Pancreas (tissue), 10 donors: ENCODE measurements around the gene METTL1. TPM values are rescaled to one million over a fixed set of nuclear protein-coding genes. Genes with fewer than 3 reads are reported as not detected.

Experiments
- ATAC-seq, 4 donors: fragments of 200-7000 bp; cut with Tn5 transposase; one replicate each; pipeline versions ENCODE4 v1.8.0 to v1.9.1; 2020; ENCODE audit warnings: mild to moderate bottlenecking in 4 of 4, moderate library complexity in 4 of 4
- DNase-seq, 6 donors: peaks; one replicate each; pipeline ENCODE4 v3.0.0-alpha.2; 2020
- FAIRE-seq: peaks from 2 replicates; lab custom pipeline; 2012; peaks lifted over from hg19 to GRCh38; lab: Jason Lieb, UNC
- H3K27ac ChIP-seq, 4 donors: fragments of 200-600 bp; sonication (generic); 1 replicate in 3 of 4; 2 replicates in 1 of 4; pipeline versions ENCODE4 v1.5.0 to v1.8.0; 2020
- H3K27me3 ChIP-seq, 4 donors: fragments of 200-600 bp; one replicate each; pipeline ENCODE4 v1.8.0; 2021
- H3K36me3 ChIP-seq, 3 donors: fragments of 200-600 bp; sonication (generic) in 1 of 3; one replicate each; pipeline versions ENCODE4 v1.5.0 to v1.8.0; 2020 to 2021
- H3K4me1 ChIP-seq, 3 donors: fragments of 200-600 bp; one replicate each; pipeline ENCODE4 v1.8.0; 2021
- H3K4me3 ChIP-seq, 4 donors: fragments of 200-600 bp; sonication (generic) in 2 of 4; one replicate each; pipeline versions ENCODE4 v1.5.0 to v1.8.0; 2020 to 2021
- H3K9me3 ChIP-seq, 4 donors: fragments of 200-600 bp; one replicate each; pipeline ENCODE4 v1.8.0; 2021
- WGBS, 2 donors: extraction: QIAGEN DNeasy Blood & Tissue Kit; methylation state at CpG; one replicate each; pipeline ENCODE4 v1.1.7; 2013; 5-methylcytosine and 5-hydroxymethylcytosine counted together
- intact Hi-C, 3 donors: fragments of 100-400 bp; cut with DNase I; formaldehyde crosslinking; loops; one replicate each; pipeline versions ENCODE4 v1.11.1 to v1.14.2; 2022
- polyA plus RNA-seq, 2 donors: library from polyadenylated mRNA; stranded (reverse); fragments of 200-250 nt; gene quantifications; one replicate each; pipeline ENCODE4 v1.2.3, GENCODE V29; 2013
- total RNA-seq, 6 donors: library from RNA; stranded (reverse); fragmentation: NEBNext Ultra II Directional in 4 of 6; extraction: Animal tissue kit (Norgen Biotek cat#: 25700) in 4 of 6; gene quantifications; one replicate each; pipeline versions ENCODE4 v1.2.1 to v1.2.4, GENCODE V29; 2021 to 2023
- TF ChIP-seq, protein P1 (sequence below), 4 donors: fragments of 200-600 bp; sonication (generic) in 3 of 4; IDR thresholded peaks; one replicate each; pipeline versions ENCODE4 v1.5.0 to v1.8.0; 2021; ENCODE audit warnings: antibody characterized with exemption in 4 of 4
- donor health status: healthy with polysubstance abuse.
- donor health status: DM: no; HTN: no; CAD: no; lungs with moderate emphysema.
- donor health status: DM: no; HTN: no; CAD: no.
- donor health status: control.
- donor health status: control.
- donor health status: Bipolar disorder and iron deficiency.
- donor health status: DM: yes; HTN: yes; CAD: no.
- donor health status: DM: no; HTN: no; CAD: no.
- donor health status: DM: no; HTN: no; CAD: no.
- donor health status: DM: yes; HTN: yes; CAD: no.

METTL1 gene
- total and polyA plus RNA-seq, 8 donors: 11.5 to 55.9 (median 23.0) TPM

DNA sequence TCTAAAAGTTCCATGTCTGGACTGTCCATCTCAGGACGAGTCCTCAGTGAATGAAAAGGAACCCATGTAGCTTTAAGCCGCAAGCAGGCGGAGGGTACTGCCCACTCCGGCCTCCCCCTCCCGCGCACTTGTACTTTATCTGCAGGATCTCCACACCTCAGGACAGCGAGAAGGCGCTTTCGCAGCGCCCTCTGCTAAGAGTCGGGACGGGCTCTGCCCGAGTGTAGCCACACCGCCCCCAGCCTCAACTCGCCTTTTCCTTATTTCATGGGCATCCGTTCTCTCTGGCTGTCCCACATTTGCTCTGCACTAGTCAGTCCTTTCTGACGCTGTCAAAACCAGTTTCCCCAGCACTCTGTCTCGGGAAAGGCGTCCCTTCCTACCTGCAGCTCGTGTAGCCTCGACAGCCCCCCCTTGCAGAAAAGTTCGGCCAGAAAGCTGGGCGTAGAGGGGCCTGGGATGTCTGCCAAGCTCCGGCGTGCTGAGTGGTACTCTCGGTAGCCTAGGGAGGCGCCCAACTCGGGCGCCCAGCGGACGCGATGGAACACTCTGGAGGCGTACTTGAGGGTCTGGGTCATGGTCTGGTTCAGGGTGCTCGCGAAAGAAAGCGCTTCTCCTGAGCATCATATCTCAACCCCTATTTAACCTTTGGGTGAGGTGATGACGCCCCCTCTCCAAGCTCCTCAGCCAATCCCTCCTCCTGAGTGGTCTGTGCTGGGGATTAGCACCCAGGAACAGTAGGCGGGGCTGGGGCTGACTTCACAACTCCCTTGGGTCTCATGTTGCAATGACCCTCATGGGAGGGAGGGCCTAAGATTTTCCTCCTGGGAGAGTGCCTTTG, 5.2 kb downstream of the METTL1 start, which contains the start of gene CYP27B1:
Gene CYP27B1, minus strand, starts transcription at position 615 of the 841 bp plus-strand sequence. Its CDS starts 37 bp downstream, at position 578.
- WGBS, 2 donors: 4% methylated on average over 38 of the region's 38 CpGs
- no peak for FAIRE-seq
- peak in 3 of 6 donors; percentile 23 to 58 (median 48) for DNase-seq
- Histone ChIP-seq H3K36me3 (no peaks in the 10 kb centered on the region), H3K4me3 (peak within 1 kb of the TSS; percentile 23 to 56 (median 38)), H3K4me1 (peaks cover 8 to 14% (median 13%) of the 10 kb centered on the region in 3 donors), H3K27ac (no peak within 1 kb of the TSS), H3K27me3 (no peaks in the 10 kb centered on the region), H3K9me3 (no peaks in the 10 kb centered on the region)
- TF ChIP-seq, protein P1, sequence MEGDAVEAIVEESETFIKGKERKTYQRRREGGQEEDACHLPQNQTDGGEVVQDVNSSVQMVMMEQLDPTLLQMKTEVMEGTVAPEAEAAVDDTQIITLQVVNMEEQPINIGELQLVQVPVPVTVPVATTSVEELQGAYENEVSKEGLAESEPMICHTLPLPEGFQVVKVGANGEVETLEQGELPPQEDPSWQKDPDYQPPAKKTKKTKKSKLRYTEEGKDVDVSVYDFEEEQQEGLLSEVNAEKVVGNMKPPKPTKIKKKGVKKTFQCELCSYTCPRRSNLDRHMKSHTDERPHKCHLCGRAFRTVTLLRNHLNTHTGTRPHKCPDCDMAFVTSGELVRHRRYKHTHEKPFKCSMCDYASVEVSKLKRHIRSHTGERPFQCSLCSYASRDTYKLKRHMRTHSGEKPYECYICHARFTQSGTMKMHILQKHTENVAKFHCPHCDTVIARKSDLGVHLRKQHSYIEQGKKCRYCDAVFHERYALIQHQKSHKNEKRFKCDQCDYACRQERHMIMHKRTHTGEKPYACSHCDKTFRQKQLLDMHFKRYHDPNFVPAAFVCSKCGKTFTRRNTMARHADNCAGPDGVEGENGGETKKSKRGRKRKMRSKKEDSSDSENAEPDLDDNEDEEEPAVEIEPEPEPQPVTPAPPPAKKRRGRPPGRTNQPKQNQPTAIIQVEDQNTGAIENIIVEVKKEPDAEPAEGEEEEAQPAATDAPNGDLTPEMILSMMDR (IDR thresholded peaks at IDR 0.05): no peak
- intact Hi-C loops: no loop called here
- ATAC-seq: peak; percentile 5 to 23 (median 20)

DNA sequence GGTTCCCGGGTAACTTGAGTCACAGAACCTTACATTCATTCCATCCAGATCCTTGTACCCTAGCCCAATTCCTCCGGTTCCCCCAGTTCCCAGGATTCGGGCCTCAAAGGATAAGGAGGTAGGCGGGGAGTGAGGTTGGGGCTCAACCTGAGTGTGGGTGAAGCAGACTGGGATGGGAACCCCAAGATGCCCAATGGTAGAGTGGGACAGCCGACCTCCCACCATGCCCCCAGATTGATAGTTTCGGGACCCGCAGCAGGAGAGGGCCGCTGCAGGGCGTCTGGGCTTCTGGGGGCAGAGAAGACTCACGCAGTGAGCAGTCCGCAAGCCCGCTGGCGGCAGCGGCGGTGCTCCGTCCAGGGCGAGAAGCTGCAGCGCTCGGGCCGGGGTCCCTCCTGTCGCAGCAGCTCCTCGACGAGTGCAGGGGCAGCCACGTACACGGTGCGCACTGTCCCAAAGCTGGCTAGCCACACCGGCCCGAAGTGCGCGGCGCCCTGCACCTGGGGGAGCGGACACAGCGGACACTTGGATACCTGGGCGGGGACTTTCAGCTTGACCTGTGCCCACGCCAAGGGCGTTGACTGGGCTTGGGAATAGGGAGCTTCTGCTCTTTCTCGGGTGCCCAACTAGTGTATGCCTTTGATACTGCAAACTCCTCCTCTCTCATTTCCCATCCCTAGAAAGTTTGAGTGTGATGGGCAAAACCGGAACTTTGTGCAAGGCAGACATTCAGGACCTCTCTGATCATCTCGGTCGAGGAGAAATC, 6.0 kb downstream of the METTL1 start:
- H3K27ac ChIP-seq: peak overlapping the region in 1 of 4 donors; percentile 60
- H3K27me3 ChIP-seq: no peaks in the 10 kb centered on the region
- H3K9me3 ChIP-seq: no peaks in the 10 kb centered on the region
- TF ChIP-seq, protein P1 (IDR thresholded peaks at IDR 0.05): no peak
- WGBS, 2 donors: 1 to 2% methylated on average over 40 of the region's 40 CpGs
- ATAC-seq (peak; percentile 27 to 53 (median 44)), DNase-seq (peak in 5 of 6 donors; percentile 22 to 80 (median 50)), FAIRE-seq (no peak)
- intact Hi-C loops: no loop called here
- peak overlapping the region; percentile 23 to 56 (median 38) for H3K4me3 ChIP-seq
- H3K4me1 ChIP-seq: peaks cover 7 to 9% (median 8%) of the 10 kb centered on the region in 3 donors
- no peaks in the 10 kb centered on the region for H3K36me3 ChIP-seq

DNA sequence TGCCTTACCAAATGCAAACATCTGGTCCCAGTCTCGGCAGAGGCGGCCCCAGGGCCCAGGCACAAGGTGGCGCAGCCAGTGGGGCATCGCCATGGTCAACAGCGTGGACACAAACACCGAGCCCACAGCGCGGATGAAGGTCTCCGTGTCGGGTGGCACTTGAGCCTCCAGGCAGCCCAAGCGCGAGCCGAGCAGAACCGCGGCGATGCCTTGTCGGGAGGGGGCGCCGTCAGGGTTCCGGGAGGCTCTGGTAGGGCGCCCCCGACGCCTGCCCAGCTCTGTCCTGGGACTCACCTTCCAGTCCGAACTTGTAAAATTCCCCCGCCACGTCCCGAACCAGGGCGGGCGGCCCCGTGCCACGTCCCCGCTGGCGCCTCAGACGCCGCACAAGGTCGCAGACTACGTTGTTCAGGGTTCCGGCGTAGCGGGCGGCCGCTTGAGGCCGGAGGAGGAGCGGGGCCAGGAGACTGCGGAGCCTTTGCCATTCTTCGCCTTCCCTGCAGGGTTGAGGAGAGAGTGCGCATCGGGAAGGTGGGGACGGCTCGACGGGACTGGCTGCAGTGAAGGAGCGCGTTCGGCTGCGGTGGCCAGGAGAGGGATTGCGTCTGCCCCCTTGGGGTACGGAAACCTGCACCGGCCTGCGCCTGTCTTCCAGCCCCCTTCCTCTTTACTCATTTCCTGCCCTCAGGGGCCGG, 6.8 kb downstream of the METTL1 start:
- Histone ChIP-seq H3K4me1 (peaks cover 6 to 8% (median 8%) of the 10 kb centered on the region in 3 donors), H3K27me3 (no peaks in the 10 kb centered on the region), H3K9me3 (no peaks in the 10 kb centered on the region), H3K36me3 (no peaks in the 10 kb centered on the region), H3K27ac (peak overlapping the region; percentile 52 to 70 (median 62)), H3K4me3 (peak overlapping the region; percentile 23 to 56 (median 38))
- no peak for FAIRE-seq
- intact Hi-C loops: no loop called here
- 1 to 2% methylated on average over 59 to 60 of the region's 60 CpGs for WGBS, 2 donors
- DNase-seq: peak in 5 of 6 donors; percentile 48 to 86 (median 58)
- TF ChIP-seq, protein P1 (IDR thresholded peaks at IDR 0.05): peak in 2 of 4 donors; percentile 8 to 12
- peak; percentile 51 to 74 (median 66) for ATAC-seq

DNA sequence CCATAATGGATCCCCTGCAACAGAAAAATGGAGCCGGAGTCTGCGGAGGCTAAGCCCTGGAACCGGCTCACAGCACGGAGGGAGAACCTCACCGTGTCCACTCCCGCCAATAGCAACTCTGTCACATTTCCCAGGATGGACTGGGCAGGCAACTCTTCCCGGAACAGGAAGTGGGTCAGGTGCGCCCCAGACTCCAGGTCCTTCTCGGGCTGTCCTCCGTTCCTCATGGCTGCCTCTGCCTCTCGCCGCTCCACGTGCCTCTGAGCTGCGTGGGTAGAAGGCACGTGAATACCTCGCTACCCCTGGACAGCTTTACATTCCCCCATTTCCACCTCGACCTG, 7.3 kb downstream of the METTL1 start:
- Histone ChIP-seq H3K4me1 (peaks cover 6 to 8% (median 8%) of the 10 kb centered on the region in 3 donors), H3K9me3 (no peaks in the 10 kb centered on the region), H3K4me3 (peak overlapping the region; percentile 23 to 56 (median 38)), H3K27me3 (no peaks in the 10 kb centered on the region), H3K36me3 (no peaks in the 10 kb centered on the region), H3K27ac (peak overlapping the region; percentile 52 to 70 (median 62))
- ATAC-seq (peak; percentile 83 to 87 (median 85)), DNase-seq (peak; percentile 75 to 89 (median 81)), FAIRE-seq (no peak)
- TF ChIP-seq, protein P1 (IDR thresholded peaks at IDR 0.05): no peak
- WGBS, 2 donors: 5 to 6% methylated on average over 17 of the region's 17 CpGs
- intact Hi-C loops: no loop called here
